ENCODE results near the gene HOGA1.

DNA sequence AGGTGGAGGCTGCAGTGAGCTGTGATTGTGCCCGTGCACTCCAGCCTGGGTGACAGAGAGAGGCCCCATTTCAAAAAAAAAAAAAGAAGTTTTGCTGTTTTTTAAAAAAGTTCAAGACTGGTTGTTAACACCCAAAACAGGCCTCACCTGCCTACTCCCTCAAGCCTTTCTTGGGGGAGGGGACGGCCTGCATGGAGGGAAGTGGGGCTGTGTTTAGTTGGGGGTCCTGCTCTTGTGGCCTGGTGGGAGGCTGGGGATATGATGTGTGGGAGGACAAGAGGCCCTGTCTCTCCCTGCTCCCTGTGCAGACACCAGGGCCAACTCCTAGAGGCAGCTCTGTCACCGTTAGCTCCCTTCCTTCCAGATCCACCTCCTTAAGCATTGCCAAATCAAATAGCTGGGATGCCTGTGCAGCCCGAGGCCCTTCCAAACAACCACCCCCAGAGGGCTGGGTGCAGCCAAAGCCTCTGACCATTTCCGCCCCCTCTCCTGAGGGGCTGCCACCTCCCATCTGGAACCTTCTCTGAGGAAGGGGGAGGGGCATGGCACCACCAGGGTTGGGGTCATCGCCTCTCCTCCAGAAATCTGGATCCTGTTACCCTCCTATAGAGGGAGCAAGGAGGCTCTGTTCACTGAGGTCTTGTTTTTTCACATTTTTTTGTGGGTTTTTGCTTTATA lies 44.5 kb upstream of the HOGA1 start:
- TF ChIP-seq, protein P1, sequence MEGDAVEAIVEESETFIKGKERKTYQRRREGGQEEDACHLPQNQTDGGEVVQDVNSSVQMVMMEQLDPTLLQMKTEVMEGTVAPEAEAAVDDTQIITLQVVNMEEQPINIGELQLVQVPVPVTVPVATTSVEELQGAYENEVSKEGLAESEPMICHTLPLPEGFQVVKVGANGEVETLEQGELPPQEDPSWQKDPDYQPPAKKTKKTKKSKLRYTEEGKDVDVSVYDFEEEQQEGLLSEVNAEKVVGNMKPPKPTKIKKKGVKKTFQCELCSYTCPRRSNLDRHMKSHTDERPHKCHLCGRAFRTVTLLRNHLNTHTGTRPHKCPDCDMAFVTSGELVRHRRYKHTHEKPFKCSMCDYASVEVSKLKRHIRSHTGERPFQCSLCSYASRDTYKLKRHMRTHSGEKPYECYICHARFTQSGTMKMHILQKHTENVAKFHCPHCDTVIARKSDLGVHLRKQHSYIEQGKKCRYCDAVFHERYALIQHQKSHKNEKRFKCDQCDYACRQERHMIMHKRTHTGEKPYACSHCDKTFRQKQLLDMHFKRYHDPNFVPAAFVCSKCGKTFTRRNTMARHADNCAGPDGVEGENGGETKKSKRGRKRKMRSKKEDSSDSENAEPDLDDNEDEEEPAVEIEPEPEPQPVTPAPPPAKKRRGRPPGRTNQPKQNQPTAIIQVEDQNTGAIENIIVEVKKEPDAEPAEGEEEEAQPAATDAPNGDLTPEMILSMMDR (IDR thresholded peaks at IDR 0.05) = peak in 1 of 4 experiments; percentile 27
- no peak for TF ChIP-seq POLR2A (IDR thresholded peaks at IDR 0.05)
